ENCODE measurements around the gene FAT4. TPM values are rescaled to one million over a fixed set of nuclear protein-coding genes. Genes with fewer than 3 reads are reported as not detected.

Gene FAT4
- total RNA-seq, 1 experiment from 2014 or later, result 0.71 TPM

DNA sequence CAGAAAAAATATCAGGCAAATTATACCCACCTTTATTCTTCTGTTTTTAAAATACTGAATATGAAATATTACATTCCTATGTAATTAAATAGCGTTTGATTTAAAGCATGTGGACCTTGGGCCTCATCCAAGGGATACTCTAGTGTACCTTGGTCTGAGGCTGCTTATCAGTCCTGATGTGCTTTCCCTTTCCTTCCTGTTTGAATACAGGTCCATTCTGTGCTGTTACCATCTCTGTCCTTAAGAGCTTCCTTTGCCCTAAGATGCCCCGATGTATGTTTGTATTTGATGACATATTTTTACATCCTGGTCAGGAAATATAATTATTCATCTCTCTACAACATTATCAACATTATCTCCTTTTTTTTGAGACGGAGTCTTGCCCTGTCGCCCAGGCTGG lies 24.1 kb downstream of the FAT4 start:
- CTCF ChIA-PET, result no interaction called here
- TF ChIP-seq POLR2A (IDR thresholded peaks at IDR 0.05; ENCODE audit: borderline replicate concordance, extremely low read depth, insufficient read depth, insufficient read length) (no peak), SRF (IDR thresholded peaks at IDR 0.05; ENCODE audit: low read depth) (no peak), SIN3A (IDR thresholded peaks at IDR 0.05; ENCODE audit: low read depth) (no peak), TCF7L2 (IDR thresholded peaks at IDR 0.05; ENCODE audit: borderline replicate concordance, extremely low read depth, insufficient read depth, insufficient read length) (no peak), RAD21 (IDR thresholded peaks at IDR 0.05; ENCODE audit: low read depth) (no peak), YY1 (IDR thresholded peaks at IDR 0.05; ENCODE audit: extremely low read depth, insufficient replicate concordance, low read depth, low read length) (no peak), EGR1 (IDR thresholded peaks at IDR 0.05; ENCODE audit: low read depth) (no peak), MAX (IDR thresholded peaks at IDR 0.05) (no peak), ZBTB33 (IDR thresholded peaks at IDR 0.05; ENCODE audit: extremely low read depth, insufficient replicate concordance, low read length) (no peak), JUND (IDR thresholded peaks at IDR 0.05) (no peak), ATF3 (IDR thresholded peaks at IDR 0.05) (no peak), CEBPB (IDR thresholded peaks at IDR 0.05; ENCODE audit: low read depth) (no peak), ZFX (IDR thresholded peaks at IDR 0.05) (no peak), CBX3 (IDR thresholded peaks at IDR 0.05; ENCODE audit: low read depth) (no peak), ELF1 (IDR thresholded peaks at IDR 0.05; ENCODE audit: borderline replicate concordance, low read depth) (no peak)
- TF ChIP-seq, protein P1, sequence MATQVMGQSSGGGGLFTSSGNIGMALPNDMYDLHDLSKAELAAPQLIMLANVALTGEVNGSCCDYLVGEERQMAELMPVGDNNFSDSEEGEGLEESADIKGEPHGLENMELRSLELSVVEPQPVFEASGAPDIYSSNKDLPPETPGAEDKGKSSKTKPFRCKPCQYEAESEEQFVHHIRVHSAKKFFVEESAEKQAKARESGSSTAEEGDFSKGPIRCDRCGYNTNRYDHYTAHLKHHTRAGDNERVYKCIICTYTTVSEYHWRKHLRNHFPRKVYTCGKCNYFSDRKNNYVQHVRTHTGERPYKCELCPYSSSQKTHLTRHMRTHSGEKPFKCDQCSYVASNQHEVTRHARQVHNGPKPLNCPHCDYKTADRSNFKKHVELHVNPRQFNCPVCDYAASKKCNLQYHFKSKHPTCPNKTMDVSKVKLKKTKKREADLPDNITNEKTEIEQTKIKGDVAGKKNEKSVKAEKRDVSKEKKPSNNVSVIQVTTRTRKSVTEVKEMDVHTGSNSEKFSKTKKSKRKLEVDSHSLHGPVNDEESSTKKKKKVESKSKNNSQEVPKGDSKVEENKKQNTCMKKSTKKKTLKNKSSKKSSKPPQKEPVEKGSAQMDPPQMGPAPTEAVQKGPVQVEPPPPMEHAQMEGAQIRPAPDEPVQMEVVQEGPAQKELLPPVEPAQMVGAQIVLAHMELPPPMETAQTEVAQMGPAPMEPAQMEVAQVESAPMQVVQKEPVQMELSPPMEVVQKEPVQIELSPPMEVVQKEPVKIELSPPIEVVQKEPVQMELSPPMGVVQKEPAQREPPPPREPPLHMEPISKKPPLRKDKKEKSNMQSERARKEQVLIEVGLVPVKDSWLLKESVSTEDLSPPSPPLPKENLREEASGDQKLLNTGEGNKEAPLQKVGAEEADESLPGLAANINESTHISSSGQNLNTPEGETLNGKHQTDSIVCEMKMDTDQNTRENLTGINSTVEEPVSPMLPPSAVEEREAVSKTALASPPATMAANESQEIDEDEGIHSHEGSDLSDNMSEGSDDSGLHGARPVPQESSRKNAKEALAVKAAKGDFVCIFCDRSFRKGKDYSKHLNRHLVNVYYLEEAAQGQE (IDR thresholded peaks at IDR 0.05; ENCODE audit: low read depth), result no peak
- no peak overlapping the region for H2AFZ ChIP-seq (ENCODE audit: low read depth, low read length, poor library complexity, severe bottlenecking)
- no peaks in the 10 kb centered on the region for H3K79me2 ChIP-seq (ENCODE audit: insufficient read depth, low read length)
- POLR2A ChIA-PET, result no interaction called here
- H3K9ac ChIP-seq (ENCODE audit: low read length), result no peak overlapping the region
- ATAC-seq (no peak), DNase-seq (ENCODE audit: low read depth, low spot score) (no peak)
- H3K4me2 ChIP-seq (ENCODE audit: low read length), result no peak overlapping the region
- no peaks in the 10 kb centered on the region for H4K20me1 ChIP-seq (ENCODE audit: insufficient read depth)
- no peak overlapping the region for H3K4me3 ChIP-seq (replicated peaks in 1 of 2; ENCODE audit: low read depth in 1 of 2, low read length in 2 of 2)
- no peaks in the 10 kb centered on the region for H3K36me3 ChIP-seq (ENCODE audit: control insufficient read depth in 1 of 2, insufficient read depth in 2 of 2, low read length in 2 of 2)
- no TSS peak for BruUV-seq (replicated peaks)
- RAD21 ChIA-PET (ENCODE audit: low non-redundant PET in 1 of 2, low total read pairs in 2 of 2, uncharacterized antibody in 2 of 2, unreplicated experiment in 2 of 2), result no interaction called here
- intact Hi-C loops (cut with micrococcal nuclease), result no loop called here
- H3K9me2 ChIP-seq (ENCODE audit: insufficient read depth), result no peaks in the 10 kb centered on the region
- no peak overlapping the region for H3K27ac ChIP-seq (ENCODE audit: low read depth, low read length)
- H3K4me1 ChIP-seq (ENCODE audit: control insufficient read depth in 1 of 2, insufficient read depth in 2 of 2, low read length in 2 of 2), result no peaks in the 10 kb centered on the region
- H3K9me3 ChIP-seq (ENCODE audit: control insufficient read depth in 1 of 2, insufficient read depth in 1 of 2, low read depth in 1 of 2, low read length in 2 of 2), result no peaks in the 10 kb centered on the region
- no peaks in the 10 kb centered on the region for H3K27me3 ChIP-seq (ENCODE audit: insufficient read depth, low read length)

Measured in HCT116 (cell line).